HFF-Myc (cell line): ENCODE measurements around the gene CDCA4.

Source experiments
- DNase-seq: peaks from one replicate; pipeline ENCODE4 v3.0.0-alpha.2; 2011; ENCODE audit warnings: low read depth; ENCODE audit errors: extremely low read depth
- H3K4me3 ChIP-seq: replicated peaks from 2 replicates; pipeline ENCODE4 v1.5.1; 2011; ENCODE audit warnings: low read depth, mild to moderate bottlenecking, control low read depth, low read length
- CTCF ChIP-seq: IDR thresholded peaks from 2 replicates; pipeline ENCODE4 v1.5.1; 2012; ENCODE audit warnings: mild to moderate bottlenecking, low read depth, low read length, control low read depth; ENCODE audit errors: missing control alignments

The CDCA4 gene

GRCh38 chr14:105005329-105005928 lies 15.5 kb downstream of the CDCA4 start:
- DNase-seq, result no peak
- no peak for TF ChIP-seq CTCF

GRCh38 chr14:104999361-104999760 lies 21.5 kb downstream of the CDCA4 start:
- TF ChIP-seq CTCF, result no peak
- DNase-seq, result no peak
- H3K4me3 ChIP-seq, result no peak overlapping the region

More at GRCh38 chr14:105005329-105005928, 15.5 kb downstream of the CDCA4 start:
- H3K4me3 ChIP-seq, result no peak overlapping the region

- no peak for TF ChIP-seq CTCF
- H3K4me3 ChIP-seq, result no peak overlapping the region
- DNase-seq, result no peak
These were observed 22.1 kb downstream of the CDCA4 start for GRCh38 chr14:104998801-104999200.

- no peak for TF ChIP-seq CTCF
These were observed 24.4 kb downstream of the CDCA4 start for GRCh38 chr14:104996483-104996882.

GRCh38 chr14:104996032-104996431 lies 24.9 kb downstream of the CDCA4 start:
- H3K4me3 ChIP-seq, result no peak overlapping the region
- no peak for DNase-seq
- TF ChIP-seq CTCF, result no peak

More at GRCh38 chr14:104996483-104996882, 24.4 kb downstream of the CDCA4 start:
- DNase-seq, result no peak
- no peak overlapping the region for H3K4me3 ChIP-seq

GRCh38 chr14:104994978-104995377 lies 25.9 kb downstream of the CDCA4 start:
- no peak for DNase-seq
- no peak overlapping the region for H3K4me3 ChIP-seq
- TF ChIP-seq CTCF, result no peak
